ENCODE data around the gene MYBPC2. TPM values are rescaled to one million over a fixed set of nuclear protein-coding genes. Genes with fewer than 3 reads are reported as not detected.
"Not testable (repeated sequence)": the region's sequence is repeated elsewhere in the genome, so short reads cannot be mapped to it uniquely, and the experiment has no call there.

MYBPC2 gene
- total and polyA plus RNA-seq, 2 donors (not counting 1 experiment from before 2014, with no cell fraction given), result 1.1 to 1.7 TPM

GRCh38 chr19:50390952-50391351 is 41.7 kb upstream of the MYBPC2 start:
- H3K4me3 Mint-ChIP-seq; intact Hi-C loops (cut with micrococcal nuclease); H2AFZ ChIP-seq (ENCODE audit: insufficient read depth, low read depth, low read length, poor library complexity, severe bottlenecking); H3K4me2 ChIP-seq (replicated peaks; ENCODE audit: low read depth, low read length, poor library complexity, severe bottlenecking); CTCF ChIA-PET; H3K27me3 ChIP-seq (replicated peaks in 1 of 4; ENCODE audit: control extremely low read depth in 1 of 4, control insufficient read depth in 3 of 4, insufficient read depth in 4 of 4, low read length in 3 of 4); H3K4me3 ChIP-seq (ENCODE audit: control extremely low read depth in 1 of 5, extremely low read depth in 1 of 5, insufficient read depth in 1 of 5, low read depth in 2 of 5, low read length in 4 of 5); H3K27ac ChIP-seq (ENCODE audit: low read length in 2 of 2); H3K9me3 ChIP-seq (ENCODE audit: control extremely low read depth in 1 of 3, control insufficient read depth in 2 of 3, insufficient read depth in 1 of 3, low read length in 2 of 3); H4K20me1 ChIP-seq (ENCODE audit: control insufficient read depth, insufficient read depth, low read length, poor library complexity, severe bottlenecking); H3K27me3 Mint-ChIP-seq; DNase-seq; H3K27ac Mint-ChIP-seq; ATAC-seq (ENCODE audit: low read depth); H3K4me1 Mint-ChIP-seq; H3K9ac ChIP-seq (ENCODE audit: low read length); POLR2A ChIA-PET; H3K9me3 Mint-ChIP-seq (ENCODE audit: insufficient read depth); H3K4me1 ChIP-seq (ENCODE audit: control insufficient read depth in 2 of 2, insufficient read depth in 2 of 2, low read length in 2 of 2): not testable (repeated sequence)
- 99% methylated on average over 17 of the region's 23 CpGs for whole genome bisulfite sequencing (ENCODE audit: insufficient coverage)
- Histone ChIP-seq H3K79me2 (ENCODE audit: control insufficient read depth, insufficient read depth, low read length) (peaks cover 62% of the 10 kb centered on the region), H3K36me3 (replicated peaks in 1 of 2; ENCODE audit: control extremely low read depth in 1 of 2, control insufficient read depth in 1 of 2, extremely low read depth in 1 of 2, insufficient read depth in 2 of 2, low read length in 1 of 2) (peaks cover 0 to 11% of the 10 kb centered on the region in 2 experiments)

GRCh38 chr19:50392759-50393158 is 39.9 kb upstream of the MYBPC2 start:
- no peak overlapping the region for H3K27ac Mint-ChIP-seq
- CTCF ChIA-PET, result no interaction called here
- H3K4me3 Mint-ChIP-seq, result no peak overlapping the region
- H3K36me3 ChIP-seq (replicated peaks in 1 of 2; ENCODE audit: control extremely low read depth in 1 of 2, control insufficient read depth in 1 of 2, extremely low read depth in 1 of 2, insufficient read depth in 2 of 2, low read length in 1 of 2), result peaks cover 0 to 3% of the 10 kb centered on the region in 2 experiments
- intact Hi-C loops (cut with micrococcal nuclease), result no loop called here
- H3K4me2 ChIP-seq (replicated peaks; ENCODE audit: low read depth, low read length, poor library complexity, severe bottlenecking), result no peak overlapping the region
- peaks cover 46% of the 10 kb centered on the region for H3K79me2 ChIP-seq (ENCODE audit: control insufficient read depth, insufficient read depth, low read length)
- H2AFZ ChIP-seq (ENCODE audit: insufficient read depth, low read depth, low read length, poor library complexity, severe bottlenecking), result no peak overlapping the region
- no peak overlapping the region for H3K27ac ChIP-seq (ENCODE audit: low read length in 2 of 2)
- no peaks in the 10 kb centered on the region for H4K20me1 ChIP-seq (ENCODE audit: control insufficient read depth, insufficient read depth, low read length, poor library complexity, severe bottlenecking)
- no peaks in the 10 kb centered on the region for H3K4me1 ChIP-seq (ENCODE audit: control insufficient read depth in 2 of 2, insufficient read depth in 2 of 2, low read length in 2 of 2)
- no peaks in the 10 kb centered on the region for H3K27me3 ChIP-seq (replicated peaks in 1 of 4; ENCODE audit: control extremely low read depth in 1 of 4, control insufficient read depth in 3 of 4, insufficient read depth in 4 of 4, low read length in 3 of 4)
- no peak overlapping the region for H3K4me3 ChIP-seq (ENCODE audit: control extremely low read depth in 1 of 5, extremely low read depth in 1 of 5, insufficient read depth in 1 of 5, low read depth in 2 of 5, low read length in 4 of 5)
- no peaks in the 10 kb centered on the region for H3K9me3 Mint-ChIP-seq (ENCODE audit: insufficient read depth)
- no peak for ATAC-seq (ENCODE audit: low read depth)
- peaks cover 1% of the 10 kb centered on the region for H3K4me1 Mint-ChIP-seq
- no CpG with 5 or more reads among the region's 5 CpGs for WGBS (ENCODE audit: insufficient coverage)
- POLR2A ChIA-PET, result no interaction called here
- no peaks in the 10 kb centered on the region for H3K9me3 ChIP-seq (ENCODE audit: control extremely low read depth in 1 of 3, control insufficient read depth in 2 of 3, insufficient read depth in 1 of 3, low read length in 2 of 3)
- no peak for DNase-seq
- no peak overlapping the region for H3K9ac ChIP-seq (ENCODE audit: low read length)
- H3K27me3 Mint-ChIP-seq, result no peaks in the 10 kb centered on the region
- TF ChIP-seq EZH2 (IDR thresholded peaks at IDR 0.05; ENCODE audit: borderline replicate concordance, insufficient read depth, low read depth, low read length, poor library complexity, severe bottlenecking) (no peak), CTCF (IDR thresholded peaks at IDR 0.05) (no peak)

Measured in B cell (primary cell).